ENCODE data around the gene RASGRP4.
"Not testable (repeated sequence)": the region's sequence is repeated elsewhere in the genome, so short reads cannot be mapped to it uniquely, and the experiment has no call there.

The RASGRP4 gene

GRCh38 chr19:38367041-38367440, 59.0 kb downstream of the RASGRP4 start:
- no peak for DNase-seq

- not testable (repeated sequence) for DNase-seq
Measured at GRCh38 chr19:38362946-38363688, 62.9 kb downstream of the RASGRP4 start.

- peak; percentile 75 to 82 for DNase-seq
Measured at GRCh38 chr19:38362076-38362945, 63.7 kb downstream of the RASGRP4 start.

GRCh38 chr19:38361633-38362075, 64.4 kb downstream of the RASGRP4 start:
- DNase-seq = peak; percentile 75 to 87

- DNase-seq = no peak
Measured at GRCh38 chr19:38360839-38361631, 65.0 kb downstream of the RASGRP4 start.

- no peak for DNase-seq
Measured at GRCh38 chr19:38360351-38360750, 65.7 kb downstream of the RASGRP4 start.

GRCh38 chr19:38359242-38360021, 66.6 kb downstream of the RASGRP4 start:
- DNase-seq = no peak

Measured in NCI-H187 (cell line).